Mesenchymal stem cell (in vitro differentiated cells and primary cell): ENCODE measurements around the gene URI1. TPM values are rescaled to one million over a fixed set of nuclear protein-coding genes. Genes with fewer than 3 reads are reported as not detected.
A peak's percentile ranks its signal among the peaks of the same experiment; 100 is the strongest.

Experiments
- DNase-seq: peaks from one replicate; pipeline ENCODE4 v3.0.0-alpha.2; 2013
- H2AFZ ChIP-seq: one replicate; pipeline ENCODE4 v1.6.1; 2013; ENCODE audit warnings: low read depth, mild to moderate bottlenecking, control low read depth, inconsistent platforms, low read length, moderate library complexity
- H2AK5ac ChIP-seq: 2 replicates; pipeline ENCODE4 v1.6.1; 2013; ENCODE audit warnings: low read length, moderate library complexity, mild to moderate bottlenecking, inconsistent platforms; ENCODE audit not compliant: severe bottlenecking
- H2BK120ac ChIP-seq: one replicate; pipeline ENCODE4 v1.6.1; 2013; ENCODE audit warnings: low read depth, mild to moderate bottlenecking, inconsistent platforms, low read length, moderate library complexity
- H2BK12ac ChIP-seq, 2 experiments: one replicate each; pipeline ENCODE4 v1.6.1; 2013; ENCODE audit warnings: inconsistent platforms in 2 of 2, low read length in 2 of 2, mild to moderate bottlenecking in 2 of 2, moderate library complexity in 2 of 2, control low read depth in 1 of 2
- H2BK15ac ChIP-seq: one replicate; pipeline ENCODE4 v1.6.1; 2013; ENCODE audit warnings: mild to moderate bottlenecking, low read depth, inconsistent platforms; ENCODE audit not compliant: poor library complexity, severe bottlenecking
- H2BK5ac ChIP-seq: 2 replicates; pipeline ENCODE4 v1.6.1; 2013; ENCODE audit warnings: low read depth, mild to moderate bottlenecking, low read length, control low read depth, inconsistent platforms; ENCODE audit not compliant: poor library complexity, severe bottlenecking
- H3K14ac ChIP-seq, 2 experiments: one replicate each; pipeline ENCODE4 v1.6.1; 2013; ENCODE audit warnings: inconsistent platforms in 2 of 2, low read length in 2 of 2, control low read depth in 1 of 2, mild to moderate bottlenecking in 1 of 2, moderate library complexity in 1 of 2
- H3K18ac ChIP-seq, 2 experiments: one replicate each; pipeline ENCODE4 v1.6.1; 2013; ENCODE audit warnings: inconsistent platforms in 2 of 2, low read length in 2 of 2, control low read depth in 1 of 2, low read depth in 1 of 2, mild to moderate bottlenecking in 1 of 2
- H3K23ac ChIP-seq, 2 experiments: one replicate each; pipeline ENCODE4 v1.6.1; 2013; ENCODE audit warnings: inconsistent platforms in 2 of 2, low read length in 2 of 2, mild to moderate bottlenecking in 2 of 2, moderate library complexity in 2 of 2, control low read depth in 1 of 2
- H3K27ac ChIP-seq: 2 replicates; pipeline ENCODE4 v1.5.1; 2013; ENCODE audit warnings: mild to moderate bottlenecking, moderate library complexity, low read length, control low read depth, inconsistent platforms; ENCODE audit not compliant: poor library complexity, severe bottlenecking
- H3K27me3 ChIP-seq, 2 experiments: 2 replicates each; pipeline versions ENCODE4 v1.6.1 to v1.7.0; 2013; ENCODE audit warnings: low read length in 2 of 2, mild to moderate bottlenecking in 2 of 2, moderate library complexity in 2 of 2, control low read depth in 1 of 2, inconsistent platforms in 1 of 2; ENCODE audit not compliant: control insufficient read depth in 1 of 2, insufficient read depth in 1 of 2
- H3K36me3 ChIP-seq, 2 experiments: 2 replicates each; pipeline versions ENCODE4 v1.6.1 to v1.7.0; 2013; ENCODE audit warnings: low read length in 2 of 2, control low read depth in 1 of 2, inconsistent platforms in 1 of 2, low read depth in 1 of 2, mild to moderate bottlenecking in 1 of 2; ENCODE audit not compliant: insufficient read depth in 2 of 2, control insufficient read depth in 1 of 2
- H3K4ac ChIP-seq, 2 experiments: one replicate each; pipeline ENCODE4 v1.6.1; 2013; ENCODE audit warnings: inconsistent platforms in 2 of 2, low read length in 2 of 2, mild to moderate bottlenecking in 2 of 2, moderate library complexity in 2 of 2, control low read depth in 1 of 2, low read depth in 1 of 2
- H3K4me1 ChIP-seq: 2 replicates; pipeline ENCODE4 v1.6.1; 2013; ENCODE audit warnings: low read depth, low read length, control low read depth; ENCODE audit not compliant: control insufficient read depth, insufficient read depth
- H3K4me2 ChIP-seq: 2 replicates; pipeline ENCODE4 v1.6.1; 2013; ENCODE audit warnings: low read length, mild to moderate bottlenecking, inconsistent platforms; ENCODE audit not compliant: poor library complexity, severe bottlenecking
- H3K4me3 ChIP-seq, 2 experiments: 2 replicates each; pipeline versions ENCODE4 v1.5.1 to v1.7.0; 2013; ENCODE audit warnings: low read length in 2 of 2, mild to moderate bottlenecking in 2 of 2, control low read depth in 1 of 2, low read depth in 1 of 2; ENCODE audit not compliant: insufficient read depth in 1 of 2
- H3K79me1 ChIP-seq: replicated peaks from 2 replicates; pipeline ENCODE4 v1.6.1; 2013; ENCODE audit warnings: mild to moderate bottlenecking, control low read depth, low read length, inconsistent platforms; ENCODE audit not compliant: poor library complexity, severe bottlenecking
- H3K9ac ChIP-seq: 2 replicates; pipeline ENCODE4 v1.7.0; 2013; ENCODE audit warnings: mild to moderate bottlenecking, low read length, moderate library complexity
- H3K9me3 ChIP-seq: 2 replicates; pipeline ENCODE4 v1.7.0; 2013; ENCODE audit warnings: mild to moderate bottlenecking, low read length; ENCODE audit not compliant: control insufficient read depth
- H4K8ac ChIP-seq: one replicate; pipeline ENCODE4 v1.6.1; 2013; ENCODE audit warnings: inconsistent platforms, mild to moderate bottlenecking, low read length, moderate library complexity
- H4K91ac ChIP-seq: one replicate; pipeline ENCODE4 v1.6.1; 2013; ENCODE audit warnings: mild to moderate bottlenecking, low read length, inconsistent platforms
- WGBS: methylation state at CpG from one replicate; pipeline ENCODE4 v1.1.7; 2013; ENCODE audit warnings: mixed read lengths; 5-methylcytosine and 5-hydroxymethylcytosine counted together
- polyA plus RNA-seq, 2 experiments: library from polyadenylated mRNA; stranded (reverse); fragments of 200-250 nt; gene quantifications; one replicate each; pipeline ENCODE4 v1.2.3, GENCODE V29; 2013

Gene URI1
- polyA plus RNA-seq (2013, experiment 1 of 2): 37.1 TPM
- 37.5 TPM for polyA plus RNA-seq (2013, experiment 2 of 2)

DNA sequence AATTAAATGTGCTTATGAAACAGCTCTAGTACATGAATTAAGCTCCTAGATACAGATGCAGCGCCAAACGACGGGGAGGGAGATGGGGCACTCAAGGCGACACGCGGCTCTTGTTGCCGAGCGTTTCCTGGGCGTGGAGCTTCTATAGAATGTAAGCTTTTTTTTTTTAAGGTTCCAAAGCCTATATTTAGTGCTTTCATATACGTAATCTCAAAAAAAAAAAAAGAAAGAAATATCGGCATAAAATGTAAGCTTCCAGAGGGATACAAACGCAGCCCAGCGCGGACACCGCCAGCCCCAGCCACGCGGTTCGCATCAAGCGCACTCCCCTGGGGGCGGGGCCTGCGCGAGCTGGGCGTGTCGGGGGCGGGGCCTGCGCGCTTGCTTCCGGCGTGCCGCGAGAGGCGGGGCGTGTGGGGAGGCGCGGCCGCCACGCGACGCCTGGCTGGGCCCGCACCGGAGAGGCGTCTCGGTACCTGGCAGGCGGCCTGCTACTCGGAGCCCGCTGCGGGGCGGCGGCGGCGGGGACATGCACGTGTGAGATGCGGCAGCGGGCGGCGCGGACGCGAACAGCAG, at the start of gene URI1:
Gene URI1, plus strand, starts transcription at position 412 of the 576 bp plus-strand sequence. CDS start 309 bp downstream, outside the sequence.
- Histone ChIP-seq H3K4ac (peak within 1 kb of the TSS; percentile 62 to 81), H3K9me3 (peaks cover 5% of the 10 kb centered on the region), H3K27me3 (no peaks in the 10 kb centered on the region), H3K9ac (peak within 1 kb of the TSS; percentile 93), H2BK15ac (peak within 1 kb of the TSS; percentile 81), H3K27ac (no peak within 1 kb of the TSS), H2AFZ (peak within 1 kb of the TSS; percentile 74), H3K4me1 (peaks cover 4% of the 10 kb centered on the region), H4K8ac (peak within 1 kb of the TSS; percentile 92), H3K4me2 (peak within 1 kb of the TSS; percentile 95), H3K14ac (peak within 1 kb of the TSS in 1 of 2 experiments; percentile 87), H4K91ac (peak within 1 kb of the TSS; percentile 90), H2BK12ac (peak within 1 kb of the TSS in 1 of 2 experiments; percentile 23), H2BK120ac (peak within 1 kb of the TSS; percentile 59), H3K36me3 (no peaks in the 10 kb centered on the region), H2BK5ac (peak within 1 kb of the TSS; percentile 24), H3K4me3 (peak within 1 kb of the TSS; percentile 92 to 99), H2AK5ac (no peak within 1 kb of the TSS), H3K23ac (no peak within 1 kb of the TSS), H3K79me1 (no peaks in the 10 kb centered on the region), H3K18ac (peak within 1 kb of the TSS; percentile 93 to 94)
- DNase-seq: peak; percentile 81
- WGBS: under 1% methylated on average over 18 of the region's 59 CpGs

GRCh38 chr19:29893606-29894284, 48.3 kb upstream of the URI1 start:
- no peaks in the 10 kb centered on the region for H3K4me1 ChIP-seq
- no peak overlapping the region for H4K8ac ChIP-seq
- no peak overlapping the region for H3K27ac ChIP-seq
- no peak overlapping the region for H3K4me2 ChIP-seq
- H3K14ac ChIP-seq: no peak overlapping the region
- no peak overlapping the region for H2BK12ac ChIP-seq
- H3K23ac ChIP-seq: no peak overlapping the region
- DNase-seq: no peak
- no peak overlapping the region for H3K4me3 ChIP-seq
- no peaks in the 10 kb centered on the region for H3K36me3 ChIP-seq
- H3K79me1 ChIP-seq: no peaks in the 10 kb centered on the region
- H2AFZ ChIP-seq: no peak overlapping the region
- H3K27me3 ChIP-seq: peaks cover 0 to 11% of the 10 kb centered on the region in 2 experiments
- H4K91ac ChIP-seq: no peak overlapping the region
- H3K4ac ChIP-seq: no peak overlapping the region
- no peaks in the 10 kb centered on the region for H3K9me3 ChIP-seq
- no peak overlapping the region for H3K9ac ChIP-seq
- H2BK5ac ChIP-seq: no peak overlapping the region
- H2BK120ac ChIP-seq: no peak overlapping the region
- WGBS: 74% methylated on average over 11 of the region's 11 CpGs
- no peak overlapping the region for H3K18ac ChIP-seq
- H2BK15ac ChIP-seq: no peak overlapping the region
- H2AK5ac ChIP-seq: no peak overlapping the region

- H2BK5ac ChIP-seq: no peak overlapping the region
- H3K4me1 ChIP-seq: no peaks in the 10 kb centered on the region
- H3K27me3 ChIP-seq: peaks cover 0 to 11% of the 10 kb centered on the region in 2 experiments
- H3K14ac ChIP-seq: no peak overlapping the region
- no peak overlapping the region for H3K4ac ChIP-seq
- H4K91ac ChIP-seq: no peak overlapping the region
- no peak overlapping the region for H3K27ac ChIP-seq
- no peaks in the 10 kb centered on the region for H3K79me1 ChIP-seq
- H3K36me3 ChIP-seq: no peaks in the 10 kb centered on the region
- H2BK12ac ChIP-seq: no peak overlapping the region
- H4K8ac ChIP-seq: no peak overlapping the region
- no peak overlapping the region for H3K9ac ChIP-seq
- H2BK120ac ChIP-seq: no peak overlapping the region
- 75% methylated on average over 3 of the region's 6 CpGs for WGBS
- no peak overlapping the region for H2BK15ac ChIP-seq
- H2AK5ac ChIP-seq: no peak overlapping the region
- DNase-seq: no peak
- no peak overlapping the region for H3K18ac ChIP-seq
- H3K9me3 ChIP-seq: no peaks in the 10 kb centered on the region
- H3K23ac ChIP-seq: no peak overlapping the region
- no peak overlapping the region for H2AFZ ChIP-seq
- H3K4me2 ChIP-seq: no peak overlapping the region
- H3K4me3 ChIP-seq: no peak overlapping the region
These were observed 45.2 kb upstream of the URI1 start for GRCh38 chr19:29896802-29897201.

DNA sequence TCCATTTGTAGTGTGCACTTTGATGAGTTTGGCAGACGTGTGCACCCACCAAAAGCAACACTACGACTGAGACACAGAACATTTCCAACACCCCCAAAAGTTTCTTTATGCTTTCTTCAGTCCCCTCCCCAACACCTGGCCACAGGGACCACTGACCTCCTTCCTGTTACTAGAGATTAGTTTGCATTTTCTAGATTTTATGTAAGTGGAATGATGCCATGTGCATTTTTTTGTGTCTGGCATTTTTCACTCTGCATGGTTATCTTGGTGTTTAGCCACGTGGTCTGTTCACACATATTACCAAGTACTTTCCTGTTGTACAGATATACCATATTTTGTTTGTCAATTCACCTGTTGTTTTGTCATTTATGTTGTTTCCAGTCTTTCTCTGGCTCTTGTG, 44.6 kb upstream of the URI1 start:
- H2BK12ac ChIP-seq: no peak overlapping the region
- no peak overlapping the region for H2BK120ac ChIP-seq
- DNase-seq: no peak
- H3K27me3 ChIP-seq: peaks cover 0 to 10% of the 10 kb centered on the region in 2 experiments
- no peak overlapping the region for H3K23ac ChIP-seq
- H3K18ac ChIP-seq: no peak overlapping the region
- H3K4ac ChIP-seq: no peak overlapping the region
- 61% methylated on average over 3 of the region's 3 CpGs for WGBS
- no peak overlapping the region for H3K9ac ChIP-seq
- H3K4me1 ChIP-seq: no peaks in the 10 kb centered on the region
- no peak overlapping the region for H3K4me3 ChIP-seq
- H2BK5ac ChIP-seq: no peak overlapping the region
- no peak overlapping the region for H3K4me2 ChIP-seq
- H2BK15ac ChIP-seq: no peak overlapping the region
- no peaks in the 10 kb centered on the region for H3K36me3 ChIP-seq
- H3K27ac ChIP-seq: no peak overlapping the region
- H3K9me3 ChIP-seq: no peaks in the 10 kb centered on the region
- H2AFZ ChIP-seq: no peak overlapping the region
- H3K14ac ChIP-seq: no peak overlapping the region
- no peak overlapping the region for H2AK5ac ChIP-seq
- H4K91ac ChIP-seq: no peak overlapping the region
- H3K79me1 ChIP-seq: no peaks in the 10 kb centered on the region
- H4K8ac ChIP-seq: no peak overlapping the region
